OCI-LY3 (cell line): ENCODE data around the gene AGT.

Source experiments
- EZH2phosphoT487 ChIP-seq: fragments of 200-600 bp; shearing (Covaris generic); IDR thresholded peaks from 2 replicates; pipeline ENCODE4 v1.6.1; 2018; ENCODE audit warnings: antibody characterized with exemption, mixed run types, low read depth
- TF ChIP-seq, protein P1 (sequence below): fragments of 200-600, 300-600 bp; sonication (generic); IDR thresholded peaks from 2 replicates; pipeline ENCODE4 v1.5.1; 2014; ENCODE audit warnings: antibody characterized with exemption, low read length, low read depth

- TF ChIP-seq, protein P1, sequence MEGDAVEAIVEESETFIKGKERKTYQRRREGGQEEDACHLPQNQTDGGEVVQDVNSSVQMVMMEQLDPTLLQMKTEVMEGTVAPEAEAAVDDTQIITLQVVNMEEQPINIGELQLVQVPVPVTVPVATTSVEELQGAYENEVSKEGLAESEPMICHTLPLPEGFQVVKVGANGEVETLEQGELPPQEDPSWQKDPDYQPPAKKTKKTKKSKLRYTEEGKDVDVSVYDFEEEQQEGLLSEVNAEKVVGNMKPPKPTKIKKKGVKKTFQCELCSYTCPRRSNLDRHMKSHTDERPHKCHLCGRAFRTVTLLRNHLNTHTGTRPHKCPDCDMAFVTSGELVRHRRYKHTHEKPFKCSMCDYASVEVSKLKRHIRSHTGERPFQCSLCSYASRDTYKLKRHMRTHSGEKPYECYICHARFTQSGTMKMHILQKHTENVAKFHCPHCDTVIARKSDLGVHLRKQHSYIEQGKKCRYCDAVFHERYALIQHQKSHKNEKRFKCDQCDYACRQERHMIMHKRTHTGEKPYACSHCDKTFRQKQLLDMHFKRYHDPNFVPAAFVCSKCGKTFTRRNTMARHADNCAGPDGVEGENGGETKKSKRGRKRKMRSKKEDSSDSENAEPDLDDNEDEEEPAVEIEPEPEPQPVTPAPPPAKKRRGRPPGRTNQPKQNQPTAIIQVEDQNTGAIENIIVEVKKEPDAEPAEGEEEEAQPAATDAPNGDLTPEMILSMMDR = no peak
- TF ChIP-seq EZH2phosphoT487 = no peak
Observed at GRCh38 chr1:230669543-230669942, 44.4 kb downstream of the AGT start.
